Subcutaneous adipose tissue (tissue), 4 donors: ENCODE data around the gene DBH. TPM values are rescaled to one million over a fixed set of nuclear protein-coding genes. Genes with fewer than 3 reads are reported as not detected.

ENCODE experiments used
- CTCF ChIP-seq: fragments of 450-650 bp; IDR thresholded peaks from one replicate; pipeline ENCODE4 v1.5.1; 2016; ENCODE audit warnings: low read depth, mild to moderate bottlenecking, control low read depth, antibody characterized with exemption, moderate library complexity
- total RNA-seq, 4 donors: library from RNA; depleted of rRNA; stranded (reverse); fragments of >200 nt; gene quantifications; one replicate each; pipeline ENCODE4 v1.1.0, GENCODE V29; 2016

Gene DBH
- total RNA-seq, 4 donors from 2014 or later, result not detected

- no peak for TF ChIP-seq CTCF
These were observed 21.0 kb upstream of the DBH start for GRCh38 chr9:133615186-133615585.

- no peak for TF ChIP-seq CTCF
These were observed 20.5 kb upstream of the DBH start for GRCh38 chr9:133615606-133616188.

GRCh38 chr9:133616643-133617405 lies 19.3 kb upstream of the DBH start:
- TF ChIP-seq CTCF, result no peak

GRCh38 chr9:133618726-133619125 lies 17.4 kb upstream of the DBH start:
- TF ChIP-seq CTCF, result no peak

GRCh38 chr9:133619791-133620190 lies 16.4 kb upstream of the DBH start:
- TF ChIP-seq CTCF, result no peak

- no peak for TF ChIP-seq CTCF
These were observed 14.4 kb upstream of the DBH start for GRCh38 chr9:133621725-133622267.

GRCh38 chr9:133622555-133622954 lies 13.6 kb upstream of the DBH start:
- no peak for TF ChIP-seq CTCF
